NCI-H82 (cell line): Measurements from ENCODE around the gene SEMA3D.

Source experiments
- DNase-seq: peaks from one replicate; lab custom pipeline; 2025; lab: John Stamatoyannopoulos, UW

SEMA3D gene

GRCh38 chr7:85125651-85126131 is 61.2 kb downstream of the SEMA3D start:
- DNase-seq: peak; percentile 47

- DNase-seq: no peak
These were observed 61.7 kb downstream of the SEMA3D start for GRCh38 chr7:85125176-85125575.

GRCh38 chr7:85119934-85120333 is 66.9 kb downstream of the SEMA3D start:
- DNase-seq: no peak

- DNase-seq: no peak
These were observed 71.0 kb downstream of the SEMA3D start for GRCh38 chr7:85115862-85116261.

DNA sequence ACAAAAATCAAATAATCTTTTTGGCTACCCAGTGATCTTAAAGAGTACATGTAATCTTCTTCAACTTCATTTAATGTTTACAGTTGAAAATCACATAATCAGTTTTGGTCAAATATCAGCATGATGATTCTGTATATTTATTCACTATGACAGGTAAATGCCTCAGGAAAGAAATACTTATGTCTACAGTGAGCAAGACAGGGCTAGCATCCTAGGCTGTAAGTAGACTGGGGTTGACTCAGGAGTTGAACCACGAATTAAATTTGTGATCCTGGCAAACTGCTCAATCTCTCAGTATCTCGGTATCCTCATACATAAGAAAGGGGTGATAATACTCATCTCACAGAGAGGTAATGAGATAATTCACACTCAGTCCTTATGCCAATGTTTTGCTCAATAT is 71.8 kb downstream of the SEMA3D start:
- DNase-seq: no peak

- DNase-seq: no peak
These were observed 72.5 kb downstream of the SEMA3D start for GRCh38 chr7:85114342-85114741.

GRCh38 chr7:85111761-85112160 is 75.1 kb downstream of the SEMA3D start:
- no peak for DNase-seq

DNA sequence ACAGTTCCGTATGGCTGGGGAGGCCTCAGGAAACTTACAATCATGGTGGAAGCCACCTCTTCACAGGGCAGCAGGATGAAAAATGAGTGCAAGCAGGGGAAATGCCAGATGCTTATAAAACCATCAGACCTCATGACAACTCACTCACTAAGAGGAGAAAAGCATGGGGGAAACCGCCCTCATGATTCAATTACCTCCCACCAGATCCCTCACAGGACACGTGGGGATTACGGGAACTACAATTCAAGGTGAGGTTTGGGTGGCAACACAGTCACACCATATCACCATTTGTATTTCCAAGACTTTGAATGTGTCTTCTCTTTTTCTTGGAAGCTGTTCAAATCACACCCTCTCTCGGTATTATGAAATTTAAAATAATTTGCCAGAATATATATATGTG is 80.1 kb downstream of the SEMA3D start:
- peak; percentile 28 for DNase-seq

DNA sequence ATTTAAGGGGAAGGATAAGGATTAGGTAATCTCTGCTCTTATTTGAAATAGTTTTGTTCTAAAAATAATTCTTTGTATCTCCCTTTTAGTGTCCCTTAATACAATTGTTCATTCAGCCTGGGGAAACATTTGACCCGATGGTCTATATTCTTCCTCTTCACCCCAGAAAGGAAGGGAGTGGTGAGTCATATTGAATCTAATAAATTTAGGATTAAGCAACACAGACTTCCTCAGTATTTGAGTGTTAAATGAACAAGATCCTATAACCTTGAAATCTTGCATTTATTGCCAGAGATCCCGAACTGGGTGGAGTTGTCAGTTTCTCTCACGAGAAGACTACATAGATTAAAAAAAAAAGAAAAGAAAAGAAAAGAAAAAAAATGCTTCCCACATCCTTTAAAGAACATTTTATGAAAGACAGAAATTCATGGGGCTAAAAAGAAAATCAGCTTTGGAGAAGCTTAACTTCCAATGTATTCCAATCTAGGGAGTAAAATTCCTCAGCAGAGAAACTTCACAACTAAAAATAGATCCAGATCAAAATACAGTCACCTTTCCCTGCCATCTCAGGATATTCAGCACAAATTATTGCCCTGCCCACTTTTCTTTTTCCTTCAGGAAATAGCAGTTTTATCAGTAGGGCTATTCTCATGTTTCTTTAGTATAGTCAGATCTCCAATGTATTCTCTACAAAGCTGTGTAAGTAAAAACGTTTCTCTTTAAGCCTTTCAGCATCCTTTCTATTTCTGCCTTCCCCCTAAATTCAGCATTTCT is 82.2 kb downstream of the SEMA3D start:
- DNase-seq: no peak

DNA sequence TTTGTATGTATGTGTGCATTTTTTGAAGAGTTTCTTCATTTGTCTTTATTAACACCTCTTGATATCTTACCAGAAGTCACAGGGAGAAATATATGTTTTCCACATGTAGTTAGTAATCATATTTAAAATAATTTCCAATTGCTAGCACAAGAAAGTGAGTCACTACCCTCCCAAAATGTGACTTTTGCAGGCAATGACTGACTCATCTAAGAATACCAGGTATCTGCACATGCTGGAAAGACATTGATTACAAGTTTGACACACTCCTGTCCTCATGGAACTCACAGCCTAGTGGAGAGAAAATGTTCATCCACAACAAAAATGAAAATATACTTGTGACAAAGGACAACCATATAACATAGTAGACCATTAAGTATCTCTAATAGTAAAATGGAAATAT is 82.9 kb downstream of the SEMA3D start:
- DNase-seq: peak; percentile 4

DNA sequence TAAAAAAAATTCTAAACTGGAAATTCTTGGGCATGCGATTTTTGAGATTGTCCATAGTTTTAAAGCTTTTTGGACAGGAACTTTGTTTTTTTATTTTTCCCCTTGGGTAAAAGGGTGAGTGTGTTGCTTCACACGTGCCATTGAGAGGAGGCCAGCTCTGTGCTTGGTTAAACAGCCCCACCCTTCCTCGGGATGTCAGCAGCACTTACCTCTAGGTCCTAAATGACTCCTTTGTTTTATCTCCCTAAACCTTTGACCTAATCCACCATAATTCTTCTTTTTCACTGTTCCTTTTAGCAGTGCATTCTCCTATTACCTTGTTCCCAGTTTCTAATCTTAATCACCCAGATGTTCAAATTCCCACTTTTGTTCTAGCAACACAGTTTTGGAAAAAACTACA is 83.5 kb downstream of the SEMA3D start:
- peak; percentile 11 for DNase-seq

DNA sequence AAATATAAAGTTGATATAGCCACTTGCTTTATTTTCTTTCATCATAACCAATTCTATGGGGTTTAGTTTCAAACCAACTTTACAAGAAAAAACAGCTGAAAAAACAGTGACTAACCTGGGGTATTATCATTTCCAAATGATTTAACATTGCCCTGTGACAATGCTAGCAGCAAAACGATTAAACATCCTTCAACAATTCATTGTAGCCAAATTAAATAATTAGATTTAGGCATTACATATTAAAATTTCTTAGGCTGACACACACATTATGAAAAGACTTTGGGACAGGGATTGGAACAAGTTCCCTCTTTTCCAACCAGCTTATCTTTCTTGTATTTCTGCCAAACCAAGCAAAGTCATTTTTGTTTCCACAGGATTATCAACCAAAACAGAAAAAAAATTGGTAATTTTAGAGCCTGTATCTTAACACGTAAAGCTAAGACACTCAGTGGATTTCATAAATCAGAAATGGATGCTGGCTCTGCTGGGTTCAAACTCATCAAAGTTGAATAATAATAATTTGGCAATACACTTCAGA is 84.0 kb downstream of the SEMA3D start:
- DNase-seq: no peak

DNA sequence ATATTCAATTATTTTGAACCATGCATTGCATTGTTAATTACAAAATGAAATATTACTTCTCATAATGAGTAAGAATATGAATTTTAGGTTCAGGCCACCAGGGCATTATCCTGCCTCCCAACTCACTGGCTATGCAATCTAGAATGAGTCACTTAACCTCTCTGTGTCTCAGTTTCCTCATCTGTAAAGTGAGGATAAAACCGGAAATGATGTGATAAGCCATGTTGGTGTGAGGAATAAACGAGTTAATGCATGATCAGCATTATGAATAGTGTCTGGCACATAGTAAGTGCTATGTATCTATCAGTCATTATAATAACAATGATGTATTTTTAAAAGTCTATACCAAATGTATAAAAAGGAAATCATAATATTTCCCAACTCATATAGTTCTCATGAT is 85.5 kb downstream of the SEMA3D start:
- no peak for DNase-seq

DNA sequence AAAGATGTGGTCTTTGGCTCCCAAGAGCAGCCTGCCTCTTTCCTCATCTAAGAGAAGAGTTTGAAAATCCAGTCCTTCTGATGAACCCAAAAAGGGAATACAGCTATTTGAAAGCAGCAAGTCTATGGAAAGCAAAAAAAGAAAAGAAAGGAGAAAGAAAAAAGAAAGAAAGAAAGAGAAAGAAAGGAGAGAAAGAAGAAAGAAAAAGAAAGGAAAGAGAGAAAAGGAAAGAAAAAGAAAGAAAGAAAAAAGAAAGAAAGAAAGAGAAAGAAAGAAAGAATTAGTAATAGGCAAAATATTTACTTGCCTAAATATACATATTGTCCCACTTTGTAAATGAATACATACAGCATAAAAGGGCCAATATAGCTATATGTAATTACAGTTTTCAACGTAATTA is 89.0 kb downstream of the SEMA3D start:
- no peak for DNase-seq

GRCh38 chr7:85095806-85096205 is 91.0 kb downstream of the SEMA3D start:
- no peak for DNase-seq

- no peak for DNase-seq
These were observed 91.5 kb downstream of the SEMA3D start for GRCh38 chr7:85095366-85095765.

DNA sequence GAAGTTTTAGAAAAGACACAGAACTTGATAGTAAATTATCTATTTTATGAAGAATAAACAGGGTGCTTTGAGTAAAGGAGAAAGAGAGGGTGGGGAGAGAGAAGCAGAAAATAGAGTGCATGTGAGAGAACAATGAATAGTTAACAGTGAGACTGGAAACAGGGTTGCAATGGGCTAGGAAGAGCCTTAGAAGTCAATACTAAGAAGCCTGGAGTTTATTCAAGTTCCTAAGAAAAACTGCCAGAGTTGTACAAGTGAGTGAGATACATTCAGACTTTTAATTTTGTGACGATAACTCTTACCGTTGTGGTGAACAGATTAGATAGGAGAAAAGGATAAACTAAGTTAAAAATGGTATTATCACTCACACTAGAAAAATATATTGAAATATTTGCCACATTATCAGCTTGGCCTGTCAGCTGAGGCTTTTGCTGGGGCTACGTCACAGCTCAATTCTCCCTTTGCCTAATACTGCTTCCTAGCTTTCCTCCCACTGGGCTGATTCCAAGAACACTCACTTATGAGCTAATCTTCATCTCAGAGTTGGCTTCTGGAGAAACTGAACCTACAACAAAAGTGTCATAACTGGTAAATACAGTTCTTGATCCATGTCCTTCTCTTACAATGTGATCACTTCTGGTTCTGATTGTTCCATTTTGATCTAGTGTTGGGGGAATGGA is 92.7 kb downstream of the SEMA3D start:
- DNase-seq: no peak

GRCh38 chr7:85091565-85091928 is 95.3 kb downstream of the SEMA3D start:
- DNase-seq: no peak

DNA sequence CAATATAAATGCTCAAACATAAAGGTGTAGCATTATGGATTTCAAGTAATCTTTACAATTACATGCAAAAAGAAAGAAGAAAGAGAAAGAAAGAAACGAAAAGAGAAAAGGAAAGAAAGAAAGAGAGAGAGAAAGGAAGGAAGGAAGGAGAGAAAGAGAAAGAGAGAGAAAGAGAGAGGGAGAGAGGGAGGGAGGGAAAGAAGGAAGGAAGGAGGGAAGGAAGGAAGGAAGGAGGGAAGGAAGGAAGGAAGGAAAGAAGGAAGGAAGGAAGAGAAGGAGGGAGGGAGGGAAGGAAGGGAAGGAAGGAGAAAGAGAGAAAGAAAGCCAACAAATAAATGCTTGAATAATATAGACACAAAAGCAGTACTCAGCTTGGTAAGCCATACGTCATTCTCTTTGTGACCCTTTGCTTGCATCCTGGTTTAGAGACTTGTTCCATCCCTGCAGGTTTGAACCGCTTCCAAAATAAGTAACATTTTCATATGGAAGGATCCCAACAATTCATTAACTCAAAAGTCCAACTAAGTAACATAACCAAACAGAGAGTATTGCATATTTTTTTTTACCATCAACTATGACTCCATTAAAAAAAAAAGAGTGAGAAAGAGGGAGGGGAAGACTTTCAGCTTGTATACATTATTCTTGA is 95.8 kb downstream of the SEMA3D start:
- DNase-seq: no peak

GRCh38 chr7:85090143-85090542 is 96.7 kb downstream of the SEMA3D start:
- peak; percentile 76 for DNase-seq

GRCh38 chr7:85081846-85082245 is 105.0 kb downstream of the SEMA3D start:
- no peak for DNase-seq

DNA sequence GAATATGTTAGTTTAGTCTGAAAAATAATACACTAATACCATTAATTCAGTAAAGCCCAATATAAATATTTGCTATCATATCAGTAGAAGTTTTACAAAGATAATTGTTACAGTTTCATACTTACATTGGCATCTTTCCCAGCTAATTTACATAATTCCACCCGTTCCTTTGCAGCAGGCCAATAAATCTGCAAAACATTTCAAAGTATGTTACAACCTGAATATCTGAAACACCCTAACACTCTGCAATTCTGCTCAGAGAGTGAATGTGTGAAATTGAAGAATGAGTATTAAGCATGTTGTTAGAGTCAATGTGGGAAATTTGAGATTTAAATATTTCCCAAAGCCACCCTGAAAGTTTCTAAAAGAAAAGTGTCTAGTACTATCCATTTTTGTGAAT is 105.5 kb downstream of the SEMA3D start:
- DNase-seq: no peak

GRCh38 chr7:85079434-85079833 is 107.4 kb downstream of the SEMA3D start:
- DNase-seq: no peak
